Measurements from ENCODE around the gene ARHGAP18. TPM values are rescaled to one million over a fixed set of nuclear protein-coding genes. Genes with fewer than 3 reads are reported as not detected.

Gene ARHGAP18
- 100 to 1,000 TPM in 1 of 5 donors, 10 to 100 TPM in 4; 20.0 to 104 (median 34.4) TPM for total RNA-seq
- 10 to 100 TPM in 2 of 3 donors, 1 to 10 TPM in 1; 6.0 to 26.0 (median 20.5) TPM for polyA plus RNA-seq
- long read RNA-seq, donor 1, full-length matches to known transcripts: 4 of 4 reads
- long read RNA-seq, donor 1, partial matches to known transcripts: 0 of 4 reads
- long read RNA-seq, donor 1, other reads (novel, unspliced or antisense): 0 of 4 reads
- long read RNA-seq, donor 2, full-length matches to known transcripts: 3 of 3 reads
- long read RNA-seq, donor 2, partial matches to known transcripts: 0 of 3 reads
- long read RNA-seq, donor 2, other reads (novel, unspliced or antisense): 0 of 3 reads
- long read RNA-seq, donor 3, full-length matches to known transcripts: 4 of 25 reads
- long read RNA-seq, donor 3, partial matches to known transcripts: 21 of 25 reads
- long read RNA-seq, donor 3, other reads (novel, unspliced or antisense): 0 of 25 reads
- long read RNA-seq, donor 4, full-length matches to known transcripts: 1 of 1 reads
- long read RNA-seq, donor 4, partial matches to known transcripts: 0 of 1 reads
- long read RNA-seq, donor 4, other reads (novel, unspliced or antisense): 0 of 1 reads
- long read RNA-seq, donor 5, full-length matches to known transcripts: 4 of 4 reads
- long read RNA-seq, donor 5, partial matches to known transcripts: 0 of 4 reads
- long read RNA-seq, donor 5, other reads (novel, unspliced or antisense): 0 of 4 reads
- long read RNA-seq, donor 6, full-length matches to known transcripts: 10 of 26 reads
- long read RNA-seq, donor 6, partial matches to known transcripts: 16 of 26 reads
- long read RNA-seq, donor 6, other reads (novel, unspliced or antisense): 0 of 26 reads
- long read RNA-seq, donor 7, full-length matches to known transcripts: 1 of 1 reads
- long read RNA-seq, donor 7, partial matches to known transcripts: 0 of 1 reads
- long read RNA-seq, donor 7, other reads (novel, unspliced or antisense): 0 of 1 reads
- long read RNA-seq, donor 8, full-length matches to known transcripts: 4 of 10 reads
- long read RNA-seq, donor 8, partial matches to known transcripts: 6 of 10 reads
- long read RNA-seq, donor 8, other reads (novel, unspliced or antisense): 0 of 10 reads
- long read RNA-seq, donor 9, full-length matches to known transcripts: 5 of 5 reads
- long read RNA-seq, donor 9, partial matches to known transcripts: 0 of 5 reads
- long read RNA-seq, donor 9, other reads (novel, unspliced or antisense): 0 of 5 reads
- long read RNA-seq, donor 10, full-length matches to known transcripts: 3 of 3 reads
- long read RNA-seq, donor 10, partial matches to known transcripts: 0 of 3 reads
- long read RNA-seq, donor 10, other reads (novel, unspliced or antisense): 0 of 3 reads

GRCh38 chr6:129709769-129710449 is at the start of gene ARHGAP18:
Gene ARHGAP18, minus strand, starts transcription at chr6:129710177. Its CDS starts 41 bp downstream, at chr6:129710136.
- intact Hi-C loops (cut with DNase I; ENCODE audit: low total_unique reads): no loop called here
- peak in 2 of 4 donors; percentile 46 to 79 for TF ChIP-seq POLR2A (IDR thresholded peaks at IDR 0.05)
- peak; percentile 69 to 96 (median 94) for TF ChIP-seq POLR2AphosphoS5 (IDR thresholded peaks at IDR 0.05)
- no peak for TF ChIP-seq EP300 (IDR thresholded peaks at IDR 0.05)
- peaks cover 4 to 52% (median 28%) of the 10 kb centered on the region in 4 donors for H3K4me1 ChIP-seq
- no peaks in the 10 kb centered on the region for H3K36me3 ChIP-seq
- no peaks in the 10 kb centered on the region for H3K9me3 ChIP-seq
- DNase-seq: peak; percentile 94 to 96
- WGBS, 5 donors: 0 to 1% (median 0%) methylated on average over 21 to 23 of the region's 23 CpGs
- H3K4me3 ChIP-seq: peak within 1 kb of the TSS; percentile 54 to 65 (median 63)
- peak within 1 kb of the TSS; percentile 85 to 94 (median 90) for H3K27ac ChIP-seq
- no peaks in the 10 kb centered on the region for H3K27me3 ChIP-seq

DNA sequence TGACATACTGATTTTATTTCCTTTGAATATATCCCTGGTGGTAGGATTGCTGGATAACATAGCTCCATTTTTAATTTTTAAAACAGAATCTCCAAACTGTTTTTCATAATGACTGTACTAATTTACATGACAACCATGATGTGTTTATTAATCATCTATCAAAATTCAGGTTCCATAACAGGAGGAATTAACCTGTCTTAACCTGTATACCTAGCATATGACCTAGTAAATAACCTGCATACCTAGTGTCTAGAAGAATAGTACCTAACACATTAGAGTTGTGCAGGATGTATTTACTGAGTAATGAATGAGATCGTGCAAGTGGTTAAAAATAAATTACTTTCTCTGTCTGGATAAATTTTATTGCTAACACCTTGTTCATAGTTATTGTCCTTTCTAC is 45.8 kb upstream of the ARHGAP18 start:
- DNase-seq: no peak
- intact Hi-C loops (cut with DNase I; ENCODE audit: low total_unique reads): no loop called here
- H3K4me3 ChIP-seq: no peak overlapping the region
- 87 to 96% (median 90%) methylated on average over 1 of the region's 1 CpG for WGBS, 5 donors
- TF ChIP-seq POLR2A (IDR thresholded peaks at IDR 0.05): no peak
- TF ChIP-seq, protein P1, sequence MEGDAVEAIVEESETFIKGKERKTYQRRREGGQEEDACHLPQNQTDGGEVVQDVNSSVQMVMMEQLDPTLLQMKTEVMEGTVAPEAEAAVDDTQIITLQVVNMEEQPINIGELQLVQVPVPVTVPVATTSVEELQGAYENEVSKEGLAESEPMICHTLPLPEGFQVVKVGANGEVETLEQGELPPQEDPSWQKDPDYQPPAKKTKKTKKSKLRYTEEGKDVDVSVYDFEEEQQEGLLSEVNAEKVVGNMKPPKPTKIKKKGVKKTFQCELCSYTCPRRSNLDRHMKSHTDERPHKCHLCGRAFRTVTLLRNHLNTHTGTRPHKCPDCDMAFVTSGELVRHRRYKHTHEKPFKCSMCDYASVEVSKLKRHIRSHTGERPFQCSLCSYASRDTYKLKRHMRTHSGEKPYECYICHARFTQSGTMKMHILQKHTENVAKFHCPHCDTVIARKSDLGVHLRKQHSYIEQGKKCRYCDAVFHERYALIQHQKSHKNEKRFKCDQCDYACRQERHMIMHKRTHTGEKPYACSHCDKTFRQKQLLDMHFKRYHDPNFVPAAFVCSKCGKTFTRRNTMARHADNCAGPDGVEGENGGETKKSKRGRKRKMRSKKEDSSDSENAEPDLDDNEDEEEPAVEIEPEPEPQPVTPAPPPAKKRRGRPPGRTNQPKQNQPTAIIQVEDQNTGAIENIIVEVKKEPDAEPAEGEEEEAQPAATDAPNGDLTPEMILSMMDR (IDR thresholded peaks at IDR 0.05): no peak
- no peak for TF ChIP-seq POLR2AphosphoS5 (IDR thresholded peaks at IDR 0.05)
- no peak for TF ChIP-seq EP300 (IDR thresholded peaks at IDR 0.05)
- H3K36me3 ChIP-seq: no peaks in the 10 kb centered on the region
- H3K9me3 ChIP-seq: no peaks in the 10 kb centered on the region
- H3K27me3 ChIP-seq: no peaks in the 10 kb centered on the region
- H3K4me1 ChIP-seq: peaks cover 0 to 15% (median 2%) of the 10 kb centered on the region in 4 donors
- no peak overlapping the region for H3K27ac ChIP-seq

DNA sequence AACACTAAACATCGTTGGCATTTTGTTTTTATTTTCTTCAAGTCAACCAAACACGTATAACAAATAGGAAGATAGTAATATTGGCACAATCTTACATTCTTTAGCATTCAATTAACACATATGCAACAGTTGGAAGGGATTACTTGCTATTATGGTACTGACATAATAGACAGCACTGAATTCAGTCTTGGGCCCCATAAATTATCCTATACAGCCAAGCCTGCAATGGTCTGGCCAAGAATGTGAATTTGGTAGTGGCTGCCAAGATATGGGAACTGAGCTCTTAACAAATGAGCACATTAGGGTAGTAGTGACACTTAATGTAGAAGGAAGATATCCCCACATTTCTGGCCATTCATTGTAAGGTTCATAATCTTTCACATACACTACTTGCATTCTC is 44.8 kb upstream of the ARHGAP18 start:
- H3K4me3 ChIP-seq: no peak overlapping the region
- TF ChIP-seq EP300 (IDR thresholded peaks at IDR 0.05) (no peak), POLR2A (IDR thresholded peaks at IDR 0.05) (no peak), POLR2AphosphoS5 (IDR thresholded peaks at IDR 0.05) (no peak)
- TF ChIP-seq, protein P1 (IDR thresholded peaks at IDR 0.05): no peak
- H3K27ac ChIP-seq: no peak overlapping the region
- 73 to 86% (median 78%) methylated on average over 2 of the region's 2 CpGs for WGBS, 5 donors
- H3K4me1 ChIP-seq: peaks cover 0 to 25% (median 5%) of the 10 kb centered on the region in 4 donors
- no peaks in the 10 kb centered on the region for H3K9me3 ChIP-seq
- no peaks in the 10 kb centered on the region for H3K27me3 ChIP-seq
- no peaks in the 10 kb centered on the region for H3K36me3 ChIP-seq
- intact Hi-C loops (cut with DNase I; ENCODE audit: low total_unique reads): no loop called here
- DNase-seq: peak in 1 of 2 donors; percentile 30

DNA sequence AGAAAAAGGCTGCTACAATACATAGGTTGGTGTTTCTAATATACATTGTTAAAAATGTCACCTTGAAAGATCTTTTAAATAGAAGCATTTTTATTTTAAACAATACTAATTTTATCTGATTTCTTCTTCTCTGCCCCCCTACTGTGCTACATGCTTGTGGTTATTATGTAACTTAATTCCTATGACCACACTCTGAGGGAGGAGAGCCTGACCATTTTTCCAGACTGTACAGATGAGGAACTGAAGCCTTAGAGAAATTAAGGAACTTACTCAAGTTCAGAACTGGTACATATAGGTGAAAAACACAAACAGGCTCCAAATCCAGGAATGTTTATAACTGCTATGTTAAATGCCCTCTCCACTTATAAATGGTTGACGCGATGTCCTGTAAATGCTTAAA is 43.4 kb upstream of the ARHGAP18 start:
- intact Hi-C loops (cut with DNase I; ENCODE audit: low total_unique reads): no loop called here
- Histone ChIP-seq H3K27ac (no peak overlapping the region), H3K4me1 (peaks cover 5 to 38% (median 13%) of the 10 kb centered on the region in 4 donors), H3K27me3 (no peaks in the 10 kb centered on the region), H3K4me3 (no peak overlapping the region), H3K9me3 (no peaks in the 10 kb centered on the region), H3K36me3 (no peaks in the 10 kb centered on the region)
- DNase-seq: no peak
- 92 to 96% (median 94%) methylated on average over 2 of the region's 2 CpGs for WGBS, 5 donors
- TF ChIP-seq POLR2AphosphoS5 (IDR thresholded peaks at IDR 0.05) (no peak), EP300 (IDR thresholded peaks at IDR 0.05) (no peak)
